K562 (cell line): ENCODE data around the gene COX14.

Experiments
- MXI1 ChIP-seq: IDR thresholded peaks from 2 replicates; pipeline ENCODE4 v1.6.1; 2011; ENCODE audit warnings: low read depth, mild to moderate bottlenecking, improper control_type of control experiment, low read length
- ZBTB7A ChIP-seq: IDR thresholded peaks from 2 replicates; pipeline ENCODE4 v1.6.1; 2011; ENCODE audit warnings: low read depth, mild to moderate bottlenecking, low read length, moderate library complexity, borderline replicate concordance; ENCODE audit not compliant: control insufficient read depth

- TF ChIP-seq MXI1 (peak; percentile 77), ZBTB7A (peak; percentile 43; the same call in 1 of the 2 replicates)
Observed at GRCh38 chr12:50167049-50167828, 55.2 kb downstream of the COX14 start, which contains the start of gene CERS5.
